ENCODE measurements around the gene SORBS2.

GRCh38 chr4:185749858-185750257 is 62.1 kb downstream of the SORBS2 start:
- TF ChIP-seq CTCF (IDR thresholded peaks at IDR 0.05; ENCODE audit: poor library complexity, severe bottlenecking) (no peak), TAF1 (IDR thresholded peaks at IDR 0.05; ENCODE audit: low read depth) (no peak), REST (IDR thresholded peaks at IDR 0.05; ENCODE audit: borderline replicate concordance) (no peak), RAD21 (conservative IDR thresholded peaks at IDR 0.05) (no peak), MXI1 (conservative IDR thresholded peaks at IDR 0.05; ENCODE audit: poor library complexity, severe bottlenecking) (no peak), POLR2AphosphoS5 (IDR thresholded peaks at IDR 0.05) (no peak), EP300 (conservative IDR thresholded peaks at IDR 0.05; ENCODE audit: poor library complexity, severe bottlenecking) (no peak), EZH2 (IDR thresholded peaks at IDR 0.05; ENCODE audit: borderline replicate concordance, insufficient read depth, low read length, poor library complexity, severe bottlenecking) (no peak)
